Peyer's patch (tissue), 4 donors: ENCODE data around the gene MAML2.

ENCODE experiments used
- CTCF ChIP-seq, 6 experiments: fragments of 450-650 bp in 4 of 6; fragments of 200-600 bp in 2 of 6; sonication (generic) in 1 of 6; IDR thresholded peaks; one replicate each; pipeline ENCODE4 v1.5.1; 2017 to 2019; ENCODE audit warnings: antibody characterized with exemption in 6 of 6, mild to moderate bottlenecking in 3 of 6, moderate library complexity in 1 of 6
- POLR2A ChIP-seq, 2 donors: fragments of 450-650 bp; IDR thresholded peaks; one replicate each; pipeline ENCODE4 v1.5.1; 2017; ENCODE audit warnings: antibody characterized with exemption in 2 of 2, mild to moderate bottlenecking in 2 of 2, moderate library complexity in 2 of 2

GRCh38 chr11:96101146-96101545 is 241.8 kb downstream of the MAML2 start:
- no peak for TF ChIP-seq CTCF (IDR thresholded peaks at IDR 0.05)
- TF ChIP-seq POLR2A (IDR thresholded peaks at IDR 0.05), result no peak
